ENCODE measurements around the gene HTD2. TPM values are rescaled to one million over a fixed set of nuclear protein-coding genes. Genes with fewer than 3 reads are reported as not detected.

Gene HTD2
- polyA plus RNA-seq, 2 of the 4 experiments (the other 2 are of a cell fraction): 4.6 to 8.4 TPM

DNA sequence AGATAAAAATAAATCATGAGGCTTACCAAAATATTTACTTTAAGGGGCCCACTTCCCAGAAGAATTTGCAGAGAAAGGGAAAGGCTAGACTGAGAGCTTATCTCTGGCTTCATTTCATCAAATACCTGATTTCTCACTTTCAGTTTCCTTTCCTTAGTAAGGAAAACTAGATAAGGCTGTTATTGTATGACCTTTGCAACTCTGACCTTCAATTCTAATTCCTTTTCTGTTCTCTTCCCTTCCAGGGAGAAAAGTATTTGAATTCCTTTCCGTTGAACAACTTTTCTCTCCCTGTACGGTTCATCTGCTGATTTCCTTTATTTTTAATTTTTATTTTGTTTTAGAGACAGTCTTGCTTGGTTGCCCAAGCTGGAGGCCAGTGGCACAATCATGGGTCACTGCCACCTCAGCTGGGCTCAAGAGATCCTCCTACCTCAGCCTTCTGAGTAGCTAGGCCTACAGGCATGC lies 19.2 kb downstream of the HTD2 start:
- FAIRE-seq: no peak
- no peak for ATAC-seq
- CTCF ChIA-PET: interaction anchor here (0.8 to 1.6 kb wide), 3 partner anchors 17 to 208 kb away, joined by 3 to 4 read pairs (median 4); partner anchors contain the start of genes HTD2 and RPP14

DNA sequence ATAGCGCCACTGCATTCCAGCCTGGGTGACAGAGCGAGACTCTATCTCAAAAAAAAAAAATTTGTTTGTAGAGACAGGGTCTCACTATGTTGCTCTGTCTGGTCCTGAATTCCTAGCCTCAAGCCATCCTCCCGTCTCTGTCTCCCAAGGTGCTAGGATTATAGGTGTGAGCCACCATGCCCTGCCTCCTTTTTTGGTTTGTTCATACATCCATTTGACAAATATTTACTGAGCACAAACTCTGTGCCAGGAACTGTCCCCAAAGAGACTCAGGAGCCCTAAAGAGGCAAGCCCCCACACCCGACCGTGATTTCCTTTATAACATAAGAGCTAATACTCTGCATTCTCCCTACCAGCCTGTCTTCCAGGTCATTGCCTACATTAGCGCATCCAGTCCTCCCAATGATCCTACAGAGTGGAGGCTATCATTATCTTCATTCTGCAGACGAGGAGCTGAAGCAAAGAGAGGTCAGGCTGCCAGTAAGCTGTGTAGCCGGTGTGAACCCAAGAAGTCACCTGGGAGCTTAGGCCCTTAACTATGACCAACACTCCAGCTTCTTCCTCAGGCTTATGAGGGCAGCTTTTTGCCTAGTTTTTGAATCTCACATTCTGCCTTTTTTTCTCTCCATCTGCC lies 20.1 kb downstream of the HTD2 start:
- no peak overlapping the region for H3K4me2 ChIP-seq
- DNase-seq (ENCODE audit: low read depth in 1 of 2, low spot score in 1 of 2) (no peak), FAIRE-seq (no peak), ATAC-seq (no peak)
- ChIA-PET POLR2A (no interaction called here), CTCF (interaction anchor here (1.2 kb wide), 1 partner anchor 242 kb away, joined by 4 read pairs; no protein-coding TSS in a partner anchor)
- WGBS (ENCODE audit: missing lambda C conversion rate): 83% methylated on average over 8 of the region's 8 CpGs
- no peak overlapping the region for H3K4me3 ChIP-seq
- H3K27ac ChIP-seq: no peak overlapping the region
- TF ChIP-seq MAZ (IDR thresholded peaks at IDR 0.05; ENCODE audit: borderline replicate concordance, low read depth, low read length): no peak
- no peak for TF ChIP-seq ZC3H11A (IDR thresholded peaks at IDR 0.05)
- TF ChIP-seq RCOR1 (IDR thresholded peaks at IDR 0.05; ENCODE audit: low read depth, low read length): no peak
- TF ChIP-seq MYC (IDR thresholded peaks at IDR 0.05; ENCODE audit: borderline replicate concordance, low read length): no peak
- no peak for TF ChIP-seq MAFK (IDR thresholded peaks at IDR 0.05; ENCODE audit: partially characterized antibody)
- no peak for TF ChIP-seq SREBF2 (IDR thresholded peaks at IDR 0.05)
- no peak for TF ChIP-seq POLR2A (IDR thresholded peaks at IDR 0.05; ENCODE audit: low read length)
- no peak for TF ChIP-seq CHD2 (IDR thresholded peaks at IDR 0.05; ENCODE audit: low read length, partially characterized antibody)
- no peak for TF ChIP-seq RAD21 (conservative IDR thresholded peaks at IDR 0.05 in 1 of 2, IDR thresholded peaks at IDR 0.05 in 1 of 2)
- TF ChIP-seq CTCF (IDR thresholded peaks at IDR 0.05): no peak
- TF ChIP-seq, protein P1, sequence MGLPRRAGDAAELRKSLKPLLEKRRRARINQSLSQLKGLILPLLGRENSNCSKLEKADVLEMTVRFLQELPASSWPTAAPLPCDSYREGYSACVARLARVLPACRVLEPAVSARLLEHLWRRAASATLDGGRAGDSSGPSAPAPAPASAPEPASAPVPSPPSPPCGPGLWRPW (IDR thresholded peaks at IDR 0.05): no peak
- TF ChIP-seq HOXB13 (CRISPR knock-in tag; IDR thresholded peaks at IDR 0.05; ENCODE audit: low read depth): no peak
- TF ChIP-seq NFE2L2 (conservative IDR thresholded peaks at IDR 0.05; ENCODE audit: low read length): no peak
- TF ChIP-seq HDAC2 (IDR thresholded peaks at IDR 0.05): no peak
- TF ChIP-seq, protein P2, sequence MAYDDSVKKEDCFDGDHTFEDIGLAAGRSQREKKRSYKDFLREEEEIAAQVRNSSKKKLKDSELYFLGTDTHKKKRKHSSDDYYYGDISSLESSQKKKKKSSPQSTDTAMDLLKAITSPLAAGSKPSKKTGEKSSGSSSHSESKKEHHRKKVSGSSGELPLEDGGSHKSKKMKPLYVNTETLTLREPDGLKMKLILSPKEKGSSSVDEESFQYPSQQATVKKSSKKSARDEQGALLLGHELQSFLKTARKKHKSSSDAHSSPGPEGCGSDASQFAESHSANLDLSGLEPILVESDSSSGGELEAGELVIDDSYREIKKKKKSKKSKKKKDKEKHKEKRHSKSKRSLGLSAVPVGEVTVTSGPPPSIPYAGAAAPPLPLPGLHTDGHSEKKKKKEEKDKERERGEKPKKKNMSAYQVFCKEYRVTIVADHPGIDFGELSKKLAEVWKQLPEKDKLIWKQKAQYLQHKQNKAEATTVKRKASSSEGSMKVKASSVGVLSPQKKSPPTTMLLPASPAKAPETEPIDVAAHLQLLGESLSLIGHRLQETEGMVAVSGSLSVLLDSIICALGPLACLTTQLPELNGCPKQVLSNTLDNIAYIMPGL (CRISPR knock-in tag; IDR thresholded peaks at IDR 0.05; ENCODE audit: borderline replicate concordance): no peak
- TF ChIP-seq JUNB (IDR thresholded peaks at IDR 0.05): no peak
- TF ChIP-seq CBX2 (IDR thresholded peaks at IDR 0.05; ENCODE audit: borderline replicate concordance, low read depth): no peak
- H3K4me1 ChIP-seq: no peaks in the 10 kb centered on the region
- no peaks in the 10 kb centered on the region for H3K9me3 ChIP-seq

More for the DNA sequence above, 19.2 kb downstream of the HTD2 start:
- Histone ChIP-seq H3K27ac (no peak overlapping the region), H3K4me1 (no peaks in the 10 kb centered on the region), H3K4me2 (no peak overlapping the region), H3K9me3 (no peaks in the 10 kb centered on the region), H3K4me3 (no peak overlapping the region)
- WGBS (ENCODE audit: missing lambda C conversion rate): 75% methylated on average over 2 of the region's 2 CpGs
- POLR2A ChIA-PET: no interaction called here
- DNase-seq (ENCODE audit: low read depth in 1 of 2, low spot score in 1 of 2): no peak
- TF ChIP-seq RARB (CRISPR knock-in tag; IDR thresholded peaks at IDR 0.05) (no peak), NFE2L2 (conservative IDR thresholded peaks at IDR 0.05; ENCODE audit: low read length) (no peak), TFCP2L1 (CRISPR knock-in tag; IDR thresholded peaks at IDR 0.05) (no peak), HDAC2 (IDR thresholded peaks at IDR 0.05) (no peak), TP53 (CRISPR knock-in tag; IDR thresholded peaks at IDR 0.05) (no peak), HOXB13 (CRISPR knock-in tag; IDR thresholded peaks at IDR 0.05; ENCODE audit: low read depth) (no peak), HOXB5 (CRISPR knock-in tag; IDR thresholded peaks at IDR 0.05) (no peak), BHLHE40 (IDR thresholded peaks at IDR 0.05; ENCODE audit: low read depth, low read length) (no peak), USF2 (IDR thresholded peaks at IDR 0.05) (no peak), FOSB (CRISPR knock-in tag; IDR thresholded peaks at IDR 0.05) (no peak), ZC3H11A (IDR thresholded peaks at IDR 0.05) (no peak), JUN (IDR thresholded peaks at IDR 0.05) (no peak)

Data from A549 (cell line).